Superior temporal gyrus (tissue), 1 donor: ENCODE measurements around the gene MERTK.
"Not testable (repeated sequence)": the region's sequence is repeated elsewhere in the genome, so short reads cannot be mapped to it uniquely, and the experiment has no call there.

Experiments
- DNase-seq: peaks from one replicate; pipeline ENCODE4 v3.0.0-alpha.2; 2016; ENCODE audit errors: extremely low spot score

MERTK gene

GRCh38 chr2:111945444-111946293, 47.3 kb downstream of the MERTK start:
- no peak for DNase-seq

DNA sequence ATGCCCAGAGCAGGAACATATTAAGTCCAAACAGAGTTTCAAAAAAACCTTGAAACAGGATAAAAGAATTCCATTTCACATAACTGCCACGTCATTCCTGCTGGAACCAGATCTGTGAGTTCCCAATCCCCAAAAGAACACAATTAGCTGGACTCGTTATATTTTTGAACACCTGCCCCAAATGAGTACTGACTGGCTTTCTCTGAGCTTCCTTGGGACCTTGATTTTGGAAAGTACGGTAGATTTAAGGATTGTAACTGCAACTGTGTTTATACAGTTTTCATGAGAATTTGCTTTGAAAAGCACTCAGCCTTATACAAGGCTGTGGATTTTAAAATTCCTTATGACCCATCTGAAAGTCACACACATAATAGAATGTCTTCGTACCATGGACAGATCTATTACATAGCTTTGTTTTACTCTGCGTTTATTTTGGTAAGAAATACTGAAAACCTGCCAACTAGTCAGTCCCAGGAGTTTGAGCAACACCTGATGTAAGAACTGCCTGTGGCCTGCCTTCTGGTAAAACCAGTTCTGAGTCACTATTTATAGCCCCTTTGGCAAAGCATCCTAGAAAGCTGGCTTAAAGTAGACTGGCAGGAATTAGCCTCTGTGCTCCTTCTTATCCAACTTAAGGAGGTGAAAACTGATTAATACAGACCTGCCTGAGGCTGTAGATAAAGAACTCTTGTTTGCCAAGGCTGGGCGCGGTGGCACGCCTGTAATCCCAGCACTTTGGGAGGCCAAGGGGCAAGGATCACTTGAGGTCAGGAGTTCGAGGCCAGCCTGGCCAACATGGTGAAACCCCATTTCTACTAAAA, 48.1 kb downstream of the MERTK start:
- DNase-seq: peak; percentile 65

DNA sequence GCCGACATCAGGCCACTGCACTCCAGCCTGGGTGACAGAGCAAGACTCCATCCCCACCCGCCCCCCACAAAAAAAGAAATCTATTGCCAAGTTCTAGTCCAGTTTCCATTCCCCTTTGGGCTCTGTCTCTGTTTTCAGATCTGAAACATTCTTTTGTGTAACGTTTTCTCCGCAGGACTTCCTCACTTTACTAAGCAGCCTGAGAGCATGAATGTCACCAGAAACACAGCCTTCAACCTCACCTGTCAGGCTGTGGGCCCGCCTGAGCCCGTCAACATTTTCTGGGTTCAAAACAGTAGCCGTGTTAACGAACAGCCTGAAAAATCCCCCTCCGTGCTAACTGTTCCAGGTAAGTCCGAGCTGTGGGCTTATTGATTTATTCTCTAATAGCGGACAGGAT, 48.8 kb downstream of the MERTK start:
- no peak for DNase-seq

- no peak for DNase-seq
Observed at GRCh38 chr2:111948832-111949231, 50.4 kb downstream of the MERTK start.

- no peak for DNase-seq
Observed at GRCh38 chr2:111950236-111950635, 51.8 kb downstream of the MERTK start.

DNA sequence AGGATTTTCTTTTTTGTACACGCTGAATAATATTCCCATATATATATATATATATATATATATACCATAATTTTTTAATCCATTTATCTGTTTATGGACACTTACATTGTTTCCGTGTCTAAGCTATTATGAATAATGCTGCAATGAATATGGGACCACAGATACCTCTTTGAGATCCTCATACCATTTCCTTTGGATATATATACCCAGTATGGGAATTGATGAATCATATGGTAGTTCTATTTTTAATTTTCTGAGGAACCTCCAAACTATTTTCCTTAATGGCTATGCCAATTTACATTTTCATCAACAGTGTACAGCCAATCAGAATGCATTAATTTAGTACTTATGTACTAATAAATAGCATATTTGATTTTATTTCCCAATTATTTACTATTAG, 53.1 kb downstream of the MERTK start:
- DNase-seq: no peak

- DNase-seq: no peak
Observed at GRCh38 chr2:111952871-111953452, 54.6 kb downstream of the MERTK start.

GRCh38 chr2:111954602-111955332, 56.4 kb downstream of the MERTK start:
- DNase-seq: no peak

DNA sequence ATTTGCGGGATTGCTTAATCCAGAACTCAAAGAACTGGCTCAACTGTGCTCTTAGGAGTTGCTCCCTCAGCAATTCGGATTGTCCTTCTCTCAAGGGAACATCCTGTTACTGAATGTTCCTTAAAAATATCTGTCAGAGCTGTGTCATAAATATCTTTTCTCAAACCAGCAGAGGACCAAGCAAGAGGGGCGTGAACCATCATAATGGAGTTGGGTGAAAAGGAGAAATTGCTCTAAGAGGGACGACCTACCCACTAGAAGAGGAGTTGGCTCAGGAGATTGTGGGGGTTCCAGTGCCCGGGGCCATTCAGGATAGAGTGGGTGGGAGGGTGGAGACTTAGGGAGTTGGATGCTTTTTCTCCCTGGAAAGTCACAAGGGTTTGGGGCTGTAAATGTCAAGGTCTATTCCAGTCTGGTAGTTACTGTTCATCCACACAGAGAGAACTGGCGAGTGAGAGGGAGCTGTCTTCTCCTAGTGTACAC, 59.5 kb downstream of the MERTK start:
- no peak for DNase-seq

GRCh38 chr2:111958901-111959300, 60.5 kb downstream of the MERTK start:
- DNase-seq: no peak

- no peak for DNase-seq
Observed at GRCh38 chr2:111961663-111962062, 63.3 kb downstream of the MERTK start.

GRCh38 chr2:111963086-111963485, 64.7 kb downstream of the MERTK start:
- not testable (repeated sequence) for DNase-seq

DNA sequence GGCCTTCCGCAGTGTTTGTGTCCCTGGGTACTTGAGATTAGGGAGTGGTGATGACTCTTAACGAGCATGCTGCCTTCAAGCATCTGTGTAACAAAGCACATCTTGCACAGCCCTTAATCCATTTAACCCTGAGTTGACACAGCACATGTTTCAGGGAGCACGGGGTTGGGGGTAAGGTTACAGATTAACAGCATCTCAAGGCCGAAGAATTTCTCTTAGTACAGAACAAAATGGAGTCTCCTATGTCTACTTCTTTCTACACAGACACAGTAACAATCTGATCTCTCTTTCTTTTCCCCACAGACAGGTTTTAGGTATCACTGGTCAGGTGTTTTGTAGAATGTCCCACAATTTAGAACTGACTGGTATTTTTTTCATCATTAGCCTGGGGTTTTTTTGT, 65.1 kb downstream of the MERTK start:
- DNase-seq: not testable (repeated sequence)

DNA sequence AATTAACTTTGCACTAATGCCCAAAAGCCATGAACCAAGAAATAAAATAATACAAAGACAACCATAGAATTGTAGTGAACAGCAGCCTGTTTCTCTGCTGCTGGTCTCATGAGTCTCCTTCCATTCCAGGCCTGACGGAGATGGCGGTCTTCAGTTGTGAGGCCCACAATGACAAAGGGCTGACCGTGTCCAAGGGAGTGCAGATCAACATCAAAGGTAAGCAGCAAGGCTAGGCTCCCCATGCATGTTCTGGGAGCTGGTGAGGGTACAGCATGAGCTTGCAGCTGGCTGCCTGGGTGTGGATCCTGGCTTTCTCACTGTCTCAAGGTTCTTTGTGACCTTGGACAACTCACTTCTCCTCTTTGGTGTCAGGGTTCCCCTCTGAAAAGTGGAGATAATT, 66.7 kb downstream of the MERTK start:
- no peak for DNase-seq

DNA sequence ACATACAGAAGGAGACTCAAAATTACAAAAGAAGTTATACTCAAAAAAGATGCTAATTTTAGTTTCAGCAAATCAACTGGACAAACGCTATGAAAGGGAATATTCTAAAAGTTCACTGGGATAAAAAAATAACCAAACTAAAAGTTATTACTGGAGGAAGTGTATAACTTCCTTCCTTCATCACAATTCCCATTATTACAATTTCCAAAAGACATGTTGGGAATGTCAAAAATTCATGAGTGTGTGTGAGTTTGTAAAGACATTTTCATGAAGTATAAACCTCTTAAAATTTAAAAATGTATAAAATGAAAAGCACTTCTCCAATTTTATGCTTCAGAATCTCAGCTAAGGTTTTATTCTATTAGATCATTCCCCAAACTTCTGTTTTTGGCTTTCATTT, 67.8 kb downstream of the MERTK start:
- no peak for DNase-seq

DNA sequence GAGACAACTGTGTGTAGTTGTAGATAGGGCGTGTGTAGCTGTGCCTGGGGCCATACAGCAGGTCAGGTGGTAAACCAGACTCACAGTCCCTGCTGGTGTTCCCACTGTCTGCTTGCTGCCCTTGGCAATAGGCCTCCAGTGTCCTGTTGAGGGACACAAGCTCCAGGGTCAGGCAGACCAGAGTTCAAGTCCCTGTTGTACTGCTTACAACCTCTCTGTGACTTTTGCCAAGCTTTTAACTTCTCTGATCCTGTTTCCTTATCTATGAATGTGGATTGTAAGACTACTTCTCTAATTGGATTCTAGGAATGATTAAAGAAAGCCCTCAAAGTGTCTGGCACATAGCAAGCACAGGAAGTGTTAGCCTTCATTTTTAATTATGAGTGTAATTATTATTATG, 68.6 kb downstream of the MERTK start:
- no peak for DNase-seq

DNA sequence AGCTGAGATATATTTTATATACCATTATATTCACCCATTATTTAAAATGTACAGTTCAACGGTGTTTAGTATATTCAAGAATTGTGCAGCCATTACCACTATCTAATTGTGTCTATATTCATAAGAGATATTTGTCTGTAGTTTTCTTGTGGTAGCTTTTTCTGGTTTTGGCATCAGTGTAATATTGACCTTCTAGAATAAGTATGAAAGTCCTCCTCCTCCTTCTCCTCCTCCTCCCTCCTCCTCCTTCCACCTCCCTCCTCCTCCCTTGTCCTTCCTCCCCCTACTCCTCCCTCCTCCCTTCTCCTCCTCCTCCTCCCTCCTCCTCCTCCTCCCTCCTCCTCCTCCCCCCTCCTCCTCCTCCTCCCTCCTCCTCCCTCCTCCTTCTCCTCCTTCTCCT, 72.0 kb downstream of the MERTK start:
- no peak for DNase-seq

- DNase-seq: no peak
Observed at GRCh38 chr2:111972955-111973565, 74.7 kb downstream of the MERTK start.

DNA sequence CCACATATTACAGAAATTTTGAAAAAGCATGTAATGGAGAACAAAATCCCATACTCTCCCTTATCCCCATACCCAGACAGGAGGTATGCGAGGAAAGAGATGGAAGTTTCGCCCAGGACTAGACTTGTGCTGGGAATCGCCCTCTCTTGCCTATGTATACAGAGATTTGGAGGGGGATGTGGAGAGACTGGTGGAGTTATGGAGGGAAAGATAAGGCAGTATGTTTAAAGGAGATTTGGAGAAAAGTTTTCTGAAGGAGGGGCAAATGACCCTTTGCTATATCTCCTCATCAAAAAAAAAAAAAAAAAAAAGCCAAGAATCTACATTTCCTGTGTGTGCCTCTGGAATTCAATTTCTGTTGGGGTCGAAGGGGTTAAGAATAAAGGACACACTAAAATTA, 75.3 kb downstream of the MERTK start:
- no peak for DNase-seq

DNA sequence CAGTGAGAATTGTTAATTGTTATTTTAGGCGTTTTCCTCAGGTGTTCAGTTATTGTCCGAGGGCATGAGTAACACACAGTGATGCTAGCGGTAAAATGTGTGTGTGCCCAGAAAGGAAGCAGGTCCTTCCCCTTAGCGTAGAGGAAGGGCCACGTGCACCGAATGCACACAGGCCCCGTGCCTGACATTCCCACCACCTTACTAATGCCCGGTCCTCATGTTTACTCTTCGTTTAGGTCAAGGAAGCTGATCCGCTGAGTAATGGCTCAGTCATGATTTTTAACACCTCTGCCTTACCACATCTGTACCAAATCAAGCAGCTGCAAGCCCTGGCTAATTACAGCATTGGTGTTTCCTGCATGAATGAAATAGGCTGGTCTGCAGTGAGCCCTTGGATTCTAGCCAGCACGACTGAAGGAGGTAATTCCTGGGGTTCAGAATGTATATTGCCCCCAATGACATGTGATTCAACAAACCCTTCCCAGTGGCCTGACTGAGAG, 76.7 kb downstream of the MERTK start:
- DNase-seq: no peak

DNA sequence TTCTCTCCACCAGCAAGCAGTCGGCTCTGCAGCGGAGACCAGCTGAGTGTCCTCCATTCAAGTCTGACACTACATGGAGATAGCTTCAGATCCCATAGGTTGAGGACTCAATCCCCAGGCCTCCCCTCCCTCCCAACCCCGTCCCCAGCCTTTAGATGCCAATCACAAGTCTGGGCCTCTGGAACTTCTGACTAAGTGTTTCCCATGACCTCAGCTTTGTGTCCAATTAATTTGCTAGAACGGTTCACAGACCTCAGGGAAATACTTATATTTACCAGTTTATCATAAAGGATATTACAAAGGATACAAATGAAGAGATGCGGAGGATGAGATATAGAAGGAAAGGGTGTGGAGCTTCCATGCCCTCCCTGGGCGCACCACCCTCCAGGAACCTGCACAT, 77.4 kb downstream of the MERTK start:
- no peak for DNase-seq
